ENCODE results near the gene ISCU.

DNA sequence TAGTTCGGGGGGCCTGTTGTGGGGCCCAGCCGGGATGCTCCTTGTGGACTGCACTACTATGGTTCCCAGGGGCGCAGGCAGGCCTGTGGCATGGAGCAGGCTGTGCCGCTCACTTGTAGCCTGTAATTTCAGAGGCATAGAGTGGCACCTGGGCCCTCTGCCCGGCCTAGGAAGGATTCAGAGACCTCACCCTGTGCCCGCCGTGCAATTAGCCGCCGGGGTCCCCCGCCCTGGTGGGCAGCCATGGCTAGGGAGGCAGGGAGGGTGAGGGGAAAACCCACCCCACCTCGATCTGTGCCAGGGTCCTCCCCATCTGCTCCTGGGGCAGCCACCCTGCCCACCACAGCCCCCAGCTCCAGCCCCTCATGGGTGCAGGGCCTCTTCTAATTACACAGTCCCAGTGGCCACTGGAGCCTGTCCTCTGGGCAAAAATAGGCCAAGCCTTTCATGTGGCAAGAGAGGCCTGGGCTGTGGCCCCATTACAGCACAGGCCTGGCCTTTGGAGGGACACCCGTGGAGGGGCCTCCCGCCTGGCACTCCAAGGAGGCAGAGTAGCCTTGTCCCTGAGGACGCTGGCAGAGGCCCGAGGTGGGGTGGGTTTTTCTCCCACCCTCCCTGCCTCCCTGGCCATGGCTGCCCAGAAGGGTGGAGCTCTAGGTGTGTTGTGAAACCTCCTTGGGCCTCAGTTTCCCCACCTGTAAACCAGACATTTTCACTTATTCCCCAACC lies 40.7 kb downstream of the ISCU start:
- TF ChIP-seq, protein P1, sequence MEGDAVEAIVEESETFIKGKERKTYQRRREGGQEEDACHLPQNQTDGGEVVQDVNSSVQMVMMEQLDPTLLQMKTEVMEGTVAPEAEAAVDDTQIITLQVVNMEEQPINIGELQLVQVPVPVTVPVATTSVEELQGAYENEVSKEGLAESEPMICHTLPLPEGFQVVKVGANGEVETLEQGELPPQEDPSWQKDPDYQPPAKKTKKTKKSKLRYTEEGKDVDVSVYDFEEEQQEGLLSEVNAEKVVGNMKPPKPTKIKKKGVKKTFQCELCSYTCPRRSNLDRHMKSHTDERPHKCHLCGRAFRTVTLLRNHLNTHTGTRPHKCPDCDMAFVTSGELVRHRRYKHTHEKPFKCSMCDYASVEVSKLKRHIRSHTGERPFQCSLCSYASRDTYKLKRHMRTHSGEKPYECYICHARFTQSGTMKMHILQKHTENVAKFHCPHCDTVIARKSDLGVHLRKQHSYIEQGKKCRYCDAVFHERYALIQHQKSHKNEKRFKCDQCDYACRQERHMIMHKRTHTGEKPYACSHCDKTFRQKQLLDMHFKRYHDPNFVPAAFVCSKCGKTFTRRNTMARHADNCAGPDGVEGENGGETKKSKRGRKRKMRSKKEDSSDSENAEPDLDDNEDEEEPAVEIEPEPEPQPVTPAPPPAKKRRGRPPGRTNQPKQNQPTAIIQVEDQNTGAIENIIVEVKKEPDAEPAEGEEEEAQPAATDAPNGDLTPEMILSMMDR (conservative IDR thresholded peaks at IDR 0.05) = no peak
- no peak for TF ChIP-seq EZH2 (IDR thresholded peaks at IDR 0.05; ENCODE audit: low read depth)

Data from PC-9 (cell line).